ENCODE measurements around the gene BSN.

Gene BSN, protein sequence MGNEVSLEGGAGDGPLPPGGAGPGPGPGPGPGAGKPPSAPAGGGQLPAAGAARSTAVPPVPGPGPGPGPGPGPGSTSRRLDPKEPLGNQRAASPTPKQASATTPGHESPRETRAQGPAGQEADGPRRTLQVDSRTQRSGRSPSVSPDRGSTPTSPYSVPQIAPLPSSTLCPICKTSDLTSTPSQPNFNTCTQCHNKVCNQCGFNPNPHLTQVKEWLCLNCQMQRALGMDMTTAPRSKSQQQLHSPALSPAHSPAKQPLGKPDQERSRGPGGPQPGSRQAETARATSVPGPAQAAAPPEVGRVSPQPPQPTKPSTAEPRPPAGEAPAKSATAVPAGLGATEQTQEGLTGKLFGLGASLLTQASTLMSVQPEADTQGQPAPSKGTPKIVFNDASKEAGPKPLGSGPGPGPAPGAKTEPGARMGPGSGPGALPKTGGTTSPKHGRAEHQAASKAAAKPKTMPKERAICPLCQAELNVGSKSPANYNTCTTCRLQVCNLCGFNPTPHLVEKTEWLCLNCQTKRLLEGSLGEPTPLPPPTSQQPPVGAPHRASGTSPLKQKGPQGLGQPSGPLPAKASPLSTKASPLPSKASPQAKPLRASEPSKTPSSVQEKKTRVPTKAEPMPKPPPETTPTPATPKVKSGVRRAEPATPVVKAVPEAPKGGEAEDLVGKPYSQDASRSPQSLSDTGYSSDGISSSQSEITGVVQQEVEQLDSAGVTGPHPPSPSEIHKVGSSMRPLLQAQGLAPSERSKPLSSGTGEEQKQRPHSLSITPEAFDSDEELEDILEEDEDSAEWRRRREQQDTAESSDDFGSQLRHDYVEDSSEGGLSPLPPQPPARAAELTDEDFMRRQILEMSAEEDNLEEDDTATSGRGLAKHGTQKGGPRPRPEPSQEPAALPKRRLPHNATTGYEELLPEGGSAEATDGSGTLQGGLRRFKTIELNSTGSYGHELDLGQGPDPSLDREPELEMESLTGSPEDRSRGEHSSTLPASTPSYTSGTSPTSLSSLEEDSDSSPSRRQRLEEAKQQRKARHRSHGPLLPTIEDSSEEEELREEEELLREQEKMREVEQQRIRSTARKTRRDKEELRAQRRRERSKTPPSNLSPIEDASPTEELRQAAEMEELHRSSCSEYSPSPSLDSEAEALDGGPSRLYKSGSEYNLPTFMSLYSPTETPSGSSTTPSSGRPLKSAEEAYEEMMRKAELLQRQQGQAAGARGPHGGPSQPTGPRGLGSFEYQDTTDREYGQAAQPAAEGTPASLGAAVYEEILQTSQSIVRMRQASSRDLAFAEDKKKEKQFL (N-terminal part only)

DNA sequence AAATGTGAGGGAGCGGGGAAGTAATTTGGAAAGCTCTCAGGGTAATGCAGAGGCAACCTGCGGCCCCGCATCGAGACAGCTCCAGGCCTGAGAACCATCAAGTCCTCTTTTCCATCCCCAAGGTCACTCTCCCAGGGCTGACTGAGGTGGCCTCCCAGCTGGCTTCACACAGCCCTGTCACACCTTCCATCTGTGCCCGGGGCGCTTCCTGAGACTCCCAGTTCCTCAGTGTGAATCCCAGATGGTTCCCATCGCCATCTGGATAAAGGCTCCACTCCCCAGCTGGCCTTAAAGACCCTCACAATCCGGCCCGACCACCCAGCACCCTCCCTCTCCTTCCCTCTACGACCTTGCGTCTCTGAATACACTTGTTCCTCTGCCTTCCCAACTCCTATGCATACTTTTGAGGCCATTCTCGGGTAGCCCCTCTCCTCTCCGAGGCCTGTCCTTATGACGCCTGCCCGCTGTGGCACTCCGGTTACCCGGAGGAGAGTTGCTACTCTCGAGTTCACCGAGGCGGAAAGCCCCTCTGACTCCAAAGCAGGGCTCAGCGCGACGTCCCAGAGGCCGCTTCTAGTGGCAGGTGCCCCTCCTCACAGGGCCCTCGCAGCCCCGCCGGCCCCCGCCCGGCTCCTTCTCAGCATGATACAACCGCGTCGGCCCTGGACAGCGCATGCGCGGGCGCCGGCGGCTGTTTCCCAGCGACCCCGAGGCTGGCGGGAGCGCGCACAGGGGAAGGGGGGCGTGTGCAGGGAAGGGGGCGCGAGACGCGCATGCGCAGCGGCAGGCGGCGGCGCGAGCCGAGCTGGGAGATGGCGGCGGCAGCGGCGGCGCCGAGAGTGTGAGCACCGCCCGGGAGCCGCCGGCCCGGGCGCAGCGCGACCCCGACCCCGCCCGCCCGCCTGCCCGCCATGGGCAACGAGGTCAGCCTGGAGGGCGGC is at the start of gene BSN:
BSN (plus strand) TSS at position 786 of the 941 bp plus-strand sequence; CDS start at position 912, 126 bp downstream.
- peak; percentile 88 for DNase-seq

DNA sequence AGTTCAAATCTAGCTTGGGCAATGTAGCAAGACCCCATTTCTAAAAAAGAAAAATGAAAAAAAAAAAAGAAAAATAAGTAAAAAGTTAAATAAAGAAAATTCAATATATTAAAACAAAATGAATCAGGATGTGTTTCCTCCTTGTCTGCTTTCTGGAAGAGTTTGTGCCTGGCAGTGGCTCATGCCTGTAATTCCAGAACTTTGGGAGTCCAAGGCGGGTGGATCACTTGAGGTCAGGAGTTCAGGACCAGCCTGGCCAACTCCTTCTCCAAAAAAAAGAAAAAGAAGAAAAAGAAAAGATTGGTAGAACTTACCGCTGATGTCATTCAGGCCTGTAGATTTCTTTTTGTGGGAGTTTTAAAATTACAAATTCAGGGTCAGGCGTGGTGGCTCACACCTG is 47.4 kb upstream of the BSN start:
- no peak for DNase-seq

DNA sequence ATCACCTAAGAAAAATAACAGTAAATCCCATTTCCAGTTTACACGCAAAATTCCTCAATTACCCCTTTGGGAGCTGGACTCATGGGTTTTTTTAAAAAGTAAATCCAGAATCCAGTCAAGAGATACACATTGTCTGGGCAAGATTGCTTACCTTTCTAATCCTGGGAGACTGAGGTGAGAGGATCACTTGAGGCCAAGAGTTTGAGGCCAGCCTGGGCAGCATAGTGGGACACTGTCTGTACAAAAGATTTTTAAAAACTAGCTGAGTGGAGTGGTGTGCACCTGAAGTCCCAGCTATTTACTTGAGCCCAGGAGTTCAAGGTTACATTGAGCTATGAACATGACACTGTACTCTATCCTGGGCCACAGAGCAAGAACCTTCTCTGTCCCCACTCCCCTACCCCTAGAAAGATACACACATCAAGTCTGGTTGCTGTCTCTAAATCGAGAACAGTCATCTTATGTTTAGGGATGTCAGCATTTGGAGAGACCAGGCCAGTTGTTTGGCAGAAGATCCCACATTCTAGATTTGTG is 45.2 kb upstream of the BSN start:
- no peak for DNase-seq

DNA sequence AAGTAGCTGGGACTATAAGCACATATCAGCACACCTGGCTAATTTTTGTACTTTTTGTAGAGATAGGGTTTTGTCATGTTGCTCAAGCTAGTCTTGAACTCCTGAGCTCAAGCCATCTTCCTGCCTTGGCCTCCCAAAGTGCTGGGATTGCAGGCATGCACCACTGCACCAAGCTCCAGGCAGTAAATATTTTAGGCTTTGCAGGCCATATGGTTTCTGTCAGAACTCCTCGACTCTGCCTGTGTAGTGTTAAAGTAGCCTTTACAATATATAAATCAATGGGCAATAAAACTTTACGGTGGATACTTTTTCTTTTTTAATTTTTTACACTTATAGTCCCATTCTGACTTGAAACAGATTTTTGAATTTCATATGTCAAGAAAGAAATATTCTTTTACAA is 42.6 kb upstream of the BSN start:
- no peak for DNase-seq

DNA sequence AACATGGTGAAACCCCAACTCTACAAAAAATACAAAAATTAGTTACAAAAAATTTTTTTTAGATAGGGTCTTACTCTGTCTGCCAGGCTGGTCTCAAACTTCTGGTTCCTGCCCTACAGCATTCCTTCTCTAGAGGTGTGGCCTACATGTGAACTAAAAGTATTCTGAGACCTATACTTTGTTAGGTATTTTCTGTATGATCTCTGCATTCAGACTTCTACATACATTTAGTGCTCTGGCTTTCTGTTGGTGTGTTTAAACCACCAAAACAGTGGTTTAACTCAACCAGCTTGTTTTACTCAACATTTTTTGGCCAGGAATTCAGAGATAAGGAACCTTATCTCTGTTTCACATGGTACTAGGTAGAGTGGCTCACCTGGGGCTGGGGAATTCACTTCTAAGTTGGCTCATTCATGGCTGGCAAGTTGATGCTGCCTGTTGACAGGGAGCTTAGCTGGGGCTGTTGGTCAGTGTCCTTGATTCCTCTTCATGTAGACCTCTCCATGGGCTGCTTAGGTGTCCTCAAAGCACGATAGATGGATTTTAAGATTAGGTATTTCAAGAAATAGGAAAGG is 41.4 kb upstream of the BSN start:
- no peak for DNase-seq

DNA sequence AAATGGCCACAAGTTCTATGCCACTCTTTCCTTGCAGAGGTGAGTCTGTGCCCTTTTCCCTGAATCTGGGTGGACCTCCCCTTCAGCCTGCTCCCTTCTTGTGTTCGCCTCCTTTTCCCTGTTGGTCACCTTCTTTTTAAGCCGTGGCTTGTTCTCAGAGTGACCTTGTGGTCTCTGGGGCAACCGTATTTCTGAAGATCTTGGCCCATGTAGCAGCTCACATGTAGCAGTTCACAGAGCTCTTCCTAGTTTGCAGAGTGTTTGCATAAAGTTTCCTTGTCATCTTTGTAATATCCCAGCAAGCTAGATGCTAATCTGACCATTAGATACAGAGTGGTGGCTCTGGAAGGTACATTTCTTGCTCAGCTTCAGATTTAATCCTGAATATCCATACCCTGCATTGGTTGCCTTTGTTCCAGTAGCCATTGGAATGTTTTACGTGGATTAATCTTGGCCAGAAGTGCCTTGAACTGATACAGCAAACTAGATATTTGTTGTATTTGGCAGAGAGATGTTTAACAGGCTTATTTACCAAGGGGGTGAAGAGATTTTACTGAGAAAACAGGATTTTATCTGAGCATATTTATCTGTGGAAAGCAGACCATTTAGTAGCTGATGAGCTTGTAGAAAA is 40.7 kb upstream of the BSN start:
- DNase-seq = no peak

DNA sequence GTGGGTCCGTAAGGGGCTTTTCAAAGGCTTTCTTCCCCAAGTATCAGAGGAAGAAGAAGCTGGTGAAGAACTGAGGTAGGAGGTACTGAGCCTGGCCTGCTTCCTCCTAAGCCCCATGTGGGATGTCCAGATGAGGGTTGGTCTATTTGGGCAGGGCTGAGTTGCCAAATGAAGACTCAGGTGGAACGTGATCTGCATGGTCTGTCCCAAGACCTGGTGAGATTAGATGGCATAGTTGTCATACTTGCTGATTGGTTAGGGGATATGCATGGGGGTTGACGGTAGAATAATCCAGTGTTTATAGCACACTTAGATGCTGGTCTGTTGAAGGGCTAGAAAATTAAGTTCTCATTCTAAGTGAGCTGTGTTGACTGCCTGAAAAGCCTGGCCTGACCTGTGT is 36.3 kb upstream of the BSN start:
- no peak for DNase-seq

DNA sequence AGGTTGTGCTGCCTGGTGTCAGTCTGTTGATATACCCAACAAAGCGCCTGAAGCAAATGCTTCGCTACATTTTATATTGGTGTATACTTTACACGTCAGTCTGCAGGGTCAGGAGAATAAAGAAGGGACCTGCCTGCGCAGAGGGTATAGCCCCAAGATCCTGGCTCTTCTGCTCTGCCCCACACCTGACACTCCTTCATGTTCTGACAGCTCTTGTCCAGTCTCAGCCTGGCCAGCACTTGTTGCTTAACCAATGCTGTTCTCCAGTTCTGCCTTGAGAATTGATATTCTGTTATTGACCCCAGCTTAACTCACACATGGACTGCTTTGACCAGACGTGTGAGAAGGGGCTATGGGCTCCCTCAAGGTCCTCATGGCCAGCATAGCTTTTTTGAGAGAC is 35.8 kb upstream of the BSN start:
- DNase-seq = no peak

DNA sequence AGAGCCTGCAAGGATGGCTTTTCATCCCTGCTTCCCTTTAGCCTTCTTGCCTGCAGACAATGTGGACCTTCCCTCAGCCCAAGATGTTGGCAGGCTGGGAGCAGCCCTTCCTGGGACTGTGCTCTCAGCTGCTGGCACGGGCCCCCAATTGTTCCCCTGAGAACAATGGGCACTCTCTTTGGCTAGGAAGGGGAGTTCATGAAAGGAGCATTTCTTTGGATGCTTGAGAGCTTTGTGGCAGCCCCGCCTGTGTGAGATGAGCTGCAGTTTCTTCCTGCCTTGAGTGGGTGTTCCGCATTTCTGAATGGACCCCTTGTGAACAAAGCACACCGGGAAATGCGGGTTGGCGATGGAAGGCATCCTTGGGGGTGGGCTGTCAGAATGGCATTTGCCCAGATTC is 35.0 kb upstream of the BSN start:
- no peak for DNase-seq

DNA sequence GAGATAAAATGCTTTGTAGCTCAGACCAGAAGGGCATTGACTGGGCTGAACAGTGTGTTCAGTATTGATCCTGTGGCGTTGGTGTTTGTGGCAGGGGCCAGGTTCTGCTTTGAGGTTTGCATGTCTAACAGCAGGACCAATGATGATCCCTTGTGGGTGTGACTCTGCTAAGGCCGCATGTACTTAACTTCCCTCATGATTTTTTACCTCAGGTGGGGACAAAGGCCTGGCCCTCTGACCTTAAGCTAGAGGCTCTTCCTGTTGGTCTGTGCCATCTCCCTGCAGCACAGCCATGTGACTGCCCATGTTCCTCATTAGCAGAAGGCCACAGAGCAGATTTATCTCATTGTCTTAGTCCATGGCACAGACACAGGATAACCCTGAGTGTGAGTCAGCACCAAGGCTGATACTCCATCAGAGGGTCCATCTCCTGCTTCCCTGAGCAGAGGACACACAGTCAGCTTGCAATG is 34.3 kb upstream of the BSN start:
- DNase-seq = no peak

DNA sequence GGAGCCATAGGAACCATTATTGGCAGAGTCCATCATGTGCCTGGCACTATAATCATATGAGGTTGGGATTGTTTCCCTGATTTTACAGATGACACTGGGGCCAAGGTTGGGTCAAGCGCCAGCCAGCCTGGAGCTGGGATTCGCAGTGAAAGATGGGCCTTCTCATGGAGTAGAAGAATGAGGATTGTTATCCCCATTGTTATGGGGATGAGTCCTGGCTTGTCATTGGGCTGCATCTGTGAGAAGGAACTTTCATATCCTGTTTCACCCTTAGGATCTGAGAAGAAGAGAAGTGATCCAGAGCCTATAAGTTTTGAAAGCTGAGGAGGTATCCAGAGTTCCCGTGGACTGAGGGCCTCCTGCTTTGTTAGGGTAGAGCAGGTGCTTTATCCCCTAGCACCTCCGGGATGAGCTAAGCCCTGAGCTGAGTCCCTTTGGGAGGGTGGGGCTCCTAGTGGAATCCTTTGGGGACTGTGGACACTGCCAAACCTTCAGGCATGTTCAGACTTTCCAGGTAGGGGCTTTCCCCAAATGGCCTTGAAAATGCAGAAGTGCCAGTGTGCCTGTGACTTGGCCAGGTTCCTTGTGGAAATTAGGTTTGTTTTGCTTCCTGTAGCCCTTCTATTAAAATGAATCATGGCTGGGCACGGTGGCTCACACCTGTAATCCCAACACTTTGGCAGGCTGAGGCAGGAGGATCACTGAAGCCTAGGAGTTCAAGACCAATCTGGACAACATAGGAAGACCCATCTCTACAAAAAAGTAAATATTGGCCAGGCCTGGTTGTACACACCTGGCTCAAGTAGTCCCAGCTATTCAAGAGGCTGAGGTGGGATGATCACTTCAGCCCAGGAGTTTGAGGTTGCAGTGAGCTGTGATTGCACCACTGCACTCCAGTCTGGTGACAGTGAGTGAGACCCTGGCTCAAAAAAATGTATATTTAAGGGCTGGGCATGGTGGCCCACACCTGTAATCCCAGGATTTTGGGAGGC is 30.2 kb upstream of the BSN start:
- no peak for DNase-seq

DNA sequence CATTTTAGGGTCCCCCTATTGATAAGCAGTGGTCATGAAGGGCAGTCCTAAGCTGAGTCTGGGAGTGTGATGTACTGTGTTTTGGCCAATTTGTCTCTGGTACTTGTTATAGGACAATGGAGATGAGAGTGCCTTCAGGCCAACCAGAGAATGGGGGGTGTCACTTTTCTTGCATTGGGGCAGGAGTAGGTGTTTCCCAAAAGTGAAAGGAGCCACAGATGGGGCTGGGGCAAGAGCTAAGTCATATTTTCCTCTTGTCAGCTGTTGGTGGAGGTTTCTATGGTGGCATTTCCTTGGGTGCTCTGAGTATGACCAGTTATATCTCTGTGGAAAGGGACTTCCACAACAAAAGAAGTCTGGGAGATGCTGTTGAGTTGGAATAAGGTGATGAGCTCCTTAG is 24.7 kb upstream of the BSN start:
- DNase-seq = no peak

DNA sequence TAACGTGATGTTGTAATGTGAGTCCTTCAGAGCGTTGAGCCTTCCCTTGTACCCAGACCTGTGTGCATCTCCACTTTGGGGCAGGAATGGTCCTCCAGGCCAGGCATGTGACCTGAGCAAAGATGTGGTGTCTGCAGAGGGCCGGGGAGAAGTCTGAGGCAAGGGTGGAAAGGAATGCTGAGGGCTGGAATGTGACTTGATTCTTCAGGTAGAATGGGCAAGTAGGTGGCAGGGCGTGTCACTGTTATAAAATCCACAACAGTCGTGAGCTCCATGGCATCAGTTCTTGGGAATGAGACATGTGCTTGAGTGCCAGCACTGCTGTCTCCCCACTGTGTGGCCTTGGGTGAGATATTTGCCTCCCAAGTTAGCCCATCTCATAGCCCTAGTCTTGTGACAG is 24.0 kb upstream of the BSN start:
- DNase-seq = no peak

DNA sequence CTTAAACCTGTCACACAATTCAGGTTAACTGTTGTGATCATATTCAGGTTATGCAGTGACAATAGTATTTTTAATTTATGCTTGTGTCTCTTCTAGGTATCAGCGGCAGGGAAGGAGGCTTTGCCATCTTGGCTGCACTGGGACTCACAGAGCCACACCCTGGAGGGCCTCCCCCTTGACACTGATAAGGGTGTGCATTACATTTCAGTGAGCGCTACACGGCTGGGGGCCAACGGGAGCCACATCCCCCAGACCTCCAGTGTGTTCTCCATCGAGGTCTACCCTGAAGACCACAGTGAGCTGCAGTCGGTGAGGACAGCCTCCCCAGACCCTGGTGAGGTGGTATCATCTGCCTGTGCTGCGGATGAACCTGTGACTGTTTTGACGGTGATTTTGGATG is 23.6 kb upstream of the BSN start:
- DNase-seq = no peak

DNA sequence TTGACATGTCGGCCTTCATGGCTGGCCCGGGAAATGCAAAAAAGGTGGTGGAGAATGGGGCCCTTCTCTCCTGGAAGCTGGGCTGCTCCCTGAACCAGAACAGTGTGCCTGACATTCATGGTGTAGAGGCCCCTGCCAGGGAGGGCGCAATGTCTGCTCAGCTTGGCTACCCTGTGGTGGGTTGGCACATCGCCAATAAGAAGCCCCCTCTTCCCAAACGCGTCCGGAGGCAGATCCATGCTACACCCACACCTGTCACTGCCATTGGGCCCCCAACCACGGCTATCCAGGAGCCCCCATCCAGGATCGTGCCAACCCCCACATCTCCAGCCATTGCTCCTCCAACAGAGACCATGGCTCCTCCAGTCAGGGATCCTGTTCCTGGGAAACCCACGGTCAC is 23.1 kb upstream of the BSN start:
- DNase-seq = no peak

DNA sequence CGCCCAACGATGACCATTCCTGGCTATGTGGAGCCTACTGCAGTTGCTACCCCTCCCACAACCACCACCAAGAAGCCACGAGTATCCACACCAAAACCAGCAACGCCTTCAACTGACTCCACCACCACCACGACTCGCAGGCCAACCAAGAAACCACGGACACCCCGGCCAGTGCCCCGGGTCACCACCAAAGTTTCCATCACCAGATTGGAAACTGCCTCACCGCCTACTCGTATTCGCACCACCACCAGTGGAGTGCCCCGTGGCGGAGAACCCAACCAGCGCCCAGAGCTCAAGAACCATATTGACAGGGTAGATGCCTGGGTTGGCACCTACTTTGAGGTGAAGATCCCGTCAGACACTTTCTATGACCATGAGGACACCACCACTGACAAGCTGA is 22.6 kb upstream of the BSN start:
- no peak for DNase-seq

DNA sequence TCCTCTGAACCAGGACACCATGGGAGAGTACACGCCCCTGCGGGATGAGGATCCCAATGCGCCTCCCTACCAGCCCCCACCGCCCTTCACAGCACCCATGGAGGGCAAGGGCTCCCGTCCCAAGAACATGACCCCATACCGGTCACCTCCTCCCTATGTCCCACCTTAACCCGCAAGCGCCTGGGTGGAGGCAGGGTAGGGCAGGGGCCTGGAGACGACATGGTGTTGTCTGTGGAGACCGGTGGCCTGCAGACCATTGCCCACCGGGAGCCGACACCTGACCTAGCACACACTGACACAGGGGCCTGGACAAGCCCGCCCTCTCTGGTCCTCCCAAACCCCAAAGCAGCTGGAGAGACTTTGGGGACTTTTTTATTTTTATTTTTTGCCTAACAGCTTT is 21.2 kb upstream of the BSN start:
- DNase-seq = no peak

DNA sequence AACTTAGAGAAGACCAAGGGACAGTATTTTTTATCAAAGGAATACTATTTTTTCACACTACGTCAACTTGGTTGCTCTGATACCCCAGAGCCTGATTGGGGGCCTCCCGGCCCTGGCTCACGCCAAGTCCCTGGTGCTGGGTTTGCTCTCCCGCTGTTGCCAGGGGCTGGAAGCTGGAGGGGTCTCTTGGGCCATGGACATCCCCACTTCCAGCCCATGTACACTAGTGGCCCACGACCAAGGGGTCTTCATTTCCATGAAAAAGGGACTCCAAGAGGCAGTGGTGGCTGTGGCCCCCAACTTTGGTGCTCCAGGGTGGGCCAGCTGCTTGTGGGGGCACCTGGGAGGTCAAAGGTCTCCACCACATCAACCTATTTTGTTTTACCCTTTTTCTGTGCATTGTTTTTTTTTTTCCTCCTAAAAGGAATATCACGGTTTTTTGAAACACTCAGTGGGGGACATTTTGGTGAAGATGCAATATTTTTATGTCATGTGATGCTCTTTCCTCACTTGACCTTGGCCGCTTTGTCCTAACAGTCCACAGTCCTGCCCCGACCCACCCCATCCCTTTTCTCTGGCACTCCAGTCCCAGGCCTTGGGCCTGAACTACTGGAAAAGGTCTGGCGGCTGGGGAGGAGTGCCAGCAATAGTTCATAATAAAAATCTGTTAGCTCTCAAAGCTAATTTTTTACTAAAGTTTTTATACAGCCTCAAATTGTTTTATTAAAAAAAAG is 20.3 kb upstream of the BSN start:
- no peak for DNase-seq

Data from activated gamma-delta T cell treated with Interleukin-2 at 50 U/mL for 16 hours (primary cell).